Myocyte (in vitro differentiated cells): ENCODE results near the gene C9orf78. TPM values are rescaled to one million over a fixed set of nuclear protein-coding genes. Genes with fewer than 3 reads are reported as not detected.

Experiments used
- microRNA-seq: library from miRNA; unstranded; fragments of <30 nt; microRNA quantifications from one replicate; pipeline ENCODE4, GENCODE V29; 2016
- total RNA-seq: library from RNA; depleted of rRNA; stranded (reverse); fragments of >200 nt; gene quantifications from 2 replicates; pipeline ENCODE4 v1.2.3, GENCODE V29; 2014

Gene C9orf78
- total RNA-seq, 1 donor from 2014 or later: 48.0 TPM

Small RNAs within 50 kb of the gene (microRNA-seq; reads per million reads assigned to microRNA genes)
- gene MIR6855: not detected

Other genes with a start within 250 kb of the C9orf78 start
- gene C9orf50, start 214.2 kb downstream of the C9orf78 start, total RNA-seq: not detected in 2 replicates
- 30.9 and 35.9 TPM in 2 replicates for gene NTMT1, start 209.1 kb downstream of the C9orf78 start, total RNA-seq
- gene ASB6, start 193.1 kb downstream of the C9orf78 start, total RNA-seq: 14.3 and 17.4 TPM in 2 replicates
- gene PRRX2, start 169.6 kb downstream of the C9orf78 start, total RNA-seq: not detected in 2 replicates
- not detected in 2 replicates for gene PTGES, start 82.2 kb downstream of the C9orf78 start, total RNA-seq
- 19.8 and 25.4 TPM in 2 replicates for gene TOR1B, start 32.1 kb downstream of the C9orf78 start, total RNA-seq
- gene TOR1A, start 11.1 kb downstream of the C9orf78 start, total RNA-seq: 40.5 and 47.0 TPM in 2 replicates
- gene USP20, start 183 bp upstream of the C9orf78 start, total RNA-seq: 11.8 and 15.7 TPM in 2 replicates
- 18.2 and 25.3 TPM in 2 replicates for gene FNBP1, start 207.9 kb upstream of the C9orf78 start, total RNA-seq
- 23.4 and 27.2 TPM in 2 replicates for gene GPR107, start 218.6 kb upstream of the C9orf78 start, total RNA-seq